BE2C (cell line): Measurements from ENCODE around the gene MYOF.

Experiments used
- DNase-seq: peaks from one replicate; pipeline ENCODE4 v3.0.0-alpha.2; 2020
- H3K27me3 ChIP-seq: fragments of 250-450 bp; sonication (Bioruptor Pico); 2 replicates; pipeline ENCODE4 v1.5.1; 2020; ENCODE audit warnings: mild to moderate bottlenecking
- H3K36me3 ChIP-seq: fragments of 250-450 bp; sonication (Bioruptor Pico); 2 replicates; pipeline ENCODE4 v1.5.1; 2020; ENCODE audit warnings: mild to moderate bottlenecking
- H3K4me1 ChIP-seq: fragments of 250-450 bp; sonication (Bioruptor Pico); 2 replicates; pipeline ENCODE4 v1.5.1; 2020
- H3K4me3 ChIP-seq: 2 replicates; pipeline ENCODE4 v1.5.1; 2011; ENCODE audit warnings: low read depth, low read length
- H3K9me3 ChIP-seq: fragments of 250-450 bp; sonication (Bioruptor Pico); 2 replicates; pipeline ENCODE4 v1.5.1; 2020
- CTCF ChIP-seq: IDR thresholded peaks from 2 replicates; pipeline ENCODE4 v1.5.1; 2012; ENCODE audit warnings: mild to moderate bottlenecking, low read depth, low read length

The MYOF gene

GRCh38 chr10:93356516-93356915 lies 125.6 kb downstream of the MYOF start:
- Histone ChIP-seq H3K36me3 (no peaks in the 10 kb centered on the region), H3K4me3 (no peak overlapping the region), H3K27me3 (no peaks in the 10 kb centered on the region; the same call in 1 of the 2 replicates), H3K9me3 (no peaks in the 10 kb centered on the region), H3K4me1 (no peaks in the 10 kb centered on the region)
- no peak for TF ChIP-seq CTCF
- no peak for DNase-seq

GRCh38 chr10:93352638-93353383 lies 129.3 kb downstream of the MYOF start:
- DNase-seq: no peak
- Histone ChIP-seq H3K4me3 (no peak overlapping the region), H3K36me3 (no peaks in the 10 kb centered on the region), H3K27me3 (no peaks in the 10 kb centered on the region; the same call in 1 of the 2 replicates), H3K4me1 (no peaks in the 10 kb centered on the region), H3K9me3 (no peaks in the 10 kb centered on the region)
- peak; percentile 54 for TF ChIP-seq CTCF

- Histone ChIP-seq H3K9me3 (no peaks in the 10 kb centered on the region), H3K4me1 (no peaks in the 10 kb centered on the region), H3K27me3 (no peaks in the 10 kb centered on the region), H3K36me3 (no peaks in the 10 kb centered on the region), H3K4me3 (no peak overlapping the region)
- no peak for TF ChIP-seq CTCF
- no peak for DNase-seq
These were observed 135.4 kb downstream of the MYOF start for GRCh38 chr10:93346694-93347093.

- Histone ChIP-seq H3K9me3 (no peaks in the 10 kb centered on the region), H3K36me3 (no peaks in the 10 kb centered on the region), H3K27me3 (no peaks in the 10 kb centered on the region), H3K4me3 (no peak overlapping the region), H3K4me1 (no peaks in the 10 kb centered on the region)
- no peak for DNase-seq
- TF ChIP-seq CTCF: no peak
These were observed 136.0 kb downstream of the MYOF start for GRCh38 chr10:93346108-93346507.

- no peak for TF ChIP-seq CTCF
These were observed 137.4 kb downstream of the MYOF start for GRCh38 chr10:93344691-93345090.

GRCh38 chr10:93342921-93343320 lies 139.2 kb downstream of the MYOF start:
- Histone ChIP-seq H3K4me3 (no peak overlapping the region), H3K36me3 (no peaks in the 10 kb centered on the region), H3K27me3 (no peaks in the 10 kb centered on the region; the same call in 1 of the 2 replicates), H3K4me1 (no peaks in the 10 kb centered on the region), H3K9me3 (no peaks in the 10 kb centered on the region)
- no peak for TF ChIP-seq CTCF
- no peak for DNase-seq

More at GRCh38 chr10:93344691-93345090, 137.4 kb downstream of the MYOF start:
- H3K36me3 ChIP-seq: no peaks in the 10 kb centered on the region
- H3K9me3 ChIP-seq: no peaks in the 10 kb centered on the region
- no peaks in the 10 kb centered on the region for H3K27me3 ChIP-seq
- H3K4me3 ChIP-seq: no peak overlapping the region
- no peak for DNase-seq
- H3K4me1 ChIP-seq: no peaks in the 10 kb centered on the region
